A549 (cell line): ENCODE measurements around the gene HMOX1. TPM values are rescaled to one million over a fixed set of nuclear protein-coding genes. Genes with fewer than 3 reads are reported as not detected.

Experiments
- ATAC-seq, 2 experiments: fragments of 200-7000 bp in 1 of 2; fragments of >200 bp in 1 of 2; cut with Nextera tagmentation in 1 of 2; cut with Tn5 transposase in 1 of 2; 3 replicates each; pipeline versions ENCODE4 v1.8.0 to v1.9.1; 2018 to 2020; ENCODE audit warnings: mild to moderate bottlenecking in 1 of 2, moderate library complexity in 1 of 2
- CTCF ChIA-PET: fragments of 300-600 bp; sonication (Branson Sonifier 250); formaldehyde crosslinking; extraction: SDS; loops from one replicate; lab custom pipeline; 2021; ENCODE audit warnings: antibody characterized with exemption, inconsistent platforms; lab: Yijun Ruan, JAX
- POLR2A ChIA-PET: fragments of 350-600 bp; formaldehyde crosslinking; extraction: SDS; loops from one replicate; lab custom pipeline; 2021; ENCODE audit warnings: antibody characterized with exemption, inconsistent platforms; lab: Yijun Ruan, JAX
- DNase-seq, 2 experiments: peaks; one replicate each; pipeline versions ENCODE4 v3.0.0 to v3.0.0-alpha.2; 2011 to 2016; ENCODE audit warnings: low read depth in 1 of 2, low spot score in 1 of 2
- FAIRE-seq: peaks from 2 replicates; lab custom pipeline; 2011; peaks lifted over from hg19 to GRCh38; lab: Jason Lieb, UNC
- H3K27ac ChIP-seq, 2 experiments: fragments of >200 bp; sonication (Bioruptor Twin); formaldehyde crosslinking; 3 replicates each; pipeline ENCODE4 v1.5.1; 2016 to 2017
- H3K4me1 ChIP-seq: fragments of >200 bp; sonication (Bioruptor Twin); formaldehyde crosslinking; 3 replicates; pipeline ENCODE4 v1.6.1; 2016
- H3K4me2 ChIP-seq: fragments of >200 bp; sonication (Bioruptor Twin); formaldehyde crosslinking; 3 replicates; pipeline ENCODE4 v1.6.1; 2016
- H3K4me3 ChIP-seq: fragments of >200 bp; sonication (Bioruptor Twin); formaldehyde crosslinking; 3 replicates; pipeline ENCODE4 v1.5.1; 2016
- H3K9me3 ChIP-seq: fragments of >200 bp; sonication (Bioruptor Twin); formaldehyde crosslinking; 3 replicates; pipeline ENCODE4 v1.6.1; 2016
- BHLHE40 ChIP-seq: IDR thresholded peaks from 2 replicates; pipeline ENCODE4 v1.6.1; 2012; ENCODE audit warnings: low read depth, low read length, inconsistent platforms
- CEBPB ChIP-seq, 2 experiments: fragments of >200 bp in 1 of 2; sonication (Bioruptor Twin) in 1 of 2; formaldehyde crosslinking in 1 of 2; IDR thresholded peaks; 2 replicates each; pipeline ENCODE4 v1.6.1; 2012 to 2016
- CHD2 ChIP-seq: fragments of 150-350 bp; IDR thresholded peaks from 2 replicates; pipeline ENCODE4 v1.6.1; 2014; ENCODE audit warnings: low read length; ENCODE audit not compliant: partially characterized antibody
- EHF ChIP-seq: fragments of 250-450 bp; sonication (Bioruptor Pico); IDR thresholded peaks from 2 replicates; pipeline ENCODE4 v1.5.0; 2020; ENCODE audit warnings: mild to moderate bottlenecking
- FOSL2 ChIP-seq, 2 experiments: fragments of 450-650 bp in 1 of 2; fragments of >200 bp in 1 of 2; sonication (Bioruptor Twin) in 1 of 2; formaldehyde crosslinking; IDR thresholded peaks; 2 replicates each; pipeline versions ENCODE4 v1.5.0 to v1.6.1; 2016 to 2020; ENCODE audit warnings: mild to moderate bottlenecking in 1 of 2, moderate library complexity in 1 of 2
- HDAC2 ChIP-seq: fragments of 200-600 bp; sonication (generic); IDR thresholded peaks from 2 replicates; pipeline ENCODE4 v1.6.1; 2016
- HOXA7 ChIP-seq: fragments of 250-450 bp; sonication (Bioruptor Pico); IDR thresholded peaks from 2 replicates; pipeline ENCODE4 v1.5.0; 2020; ENCODE audit warnings: mild to moderate bottlenecking, moderate library complexity
- JUN ChIP-seq, 2 experiments: fragments of >200 bp; sonication (Bioruptor Twin); formaldehyde crosslinking; IDR thresholded peaks; 2 replicates in 1 of 2; 3 replicates in 1 of 2; pipeline ENCODE4 v1.6.1; 2016 to 2017
- JUNB ChIP-seq: fragments of >200 bp; sonication (Bioruptor Twin); formaldehyde crosslinking; IDR thresholded peaks from 2 replicates; pipeline ENCODE4 v1.6.1; 2016
- KDM1A ChIP-seq: fragments of 200-600 bp; sonication (generic); IDR thresholded peaks from 2 replicates; pipeline ENCODE4 v1.6.1; 2016; ENCODE audit warnings: low read depth, mild to moderate bottlenecking
- KDM5A ChIP-seq: fragments of 200-600 bp; sonication (generic); IDR thresholded peaks from 2 replicates; pipeline ENCODE4 v1.6.1; 2016; ENCODE audit warnings: antibody characterized with exemption, mild to moderate bottlenecking
- NPAS2 ChIP-seq: fragments of 250-450 bp; sonication (Bioruptor Pico); IDR thresholded peaks from 2 replicates; pipeline ENCODE4 v1.8.0; 2022; ENCODE audit warnings: mild to moderate bottlenecking, moderate library complexity, borderline replicate concordance
- NR3C1 ChIP-seq: fragments of >200 bp; sonication (Bioruptor Twin); formaldehyde crosslinking; IDR thresholded peaks from 3 replicates; pipeline ENCODE4 v1.6.1; 2017
- POLR2A ChIP-seq: IDR thresholded peaks from 2 replicates; pipeline ENCODE4 v1.6.1; 2012; ENCODE audit warnings: mild to moderate bottlenecking, low read length
- RFX5 ChIP-seq: fragments of 450-650 bp; IDR thresholded peaks from 2 replicates; pipeline ENCODE4 v1.7.1; 2014; ENCODE audit warnings: antibody characterized with exemption, mild to moderate bottlenecking, moderate library complexity
- TP53 ChIP-seq: fragments of 250-450 bp; sonication (Bioruptor Pico); IDR thresholded peaks from 2 replicates; pipeline ENCODE4 v1.5.0; 2021; ENCODE audit warnings: mild to moderate bottlenecking, moderate library complexity
- ZFP36 ChIP-seq: fragments of 450-650 bp; IDR thresholded peaks from 2 replicates; pipeline ENCODE4 v1.6.1; 2014; ENCODE audit warnings: borderline replicate concordance; ENCODE audit not compliant: partially characterized antibody
- ZNF302 ChIP-seq: fragments of 250-450 bp; sonication (Bioruptor Pico); IDR thresholded peaks from 2 replicates; pipeline ENCODE4 v1.9.0; 2021; ENCODE audit warnings: inconsistent platforms, mild to moderate bottlenecking, moderate library complexity
- WGBS: methylation state at CpG from one replicate; pipeline ENCODE4 v1.1.6; 2017; ENCODE audit errors: missing lambda C conversion rate; 5-methylcytosine and 5-hydroxymethylcytosine counted together
- polyA plus RNA-seq, 4 experiments: library from polyadenylated mRNA; depleted of rRNA in 3 of 4; stranded (reverse); fragments of >200 nt; fragmentation: RNase III in 1 of 4; extraction: RNeasy Plus Mini Kit Qiagen cat#74134 plus additional on column Dnase treatment in 1 of 4; gene quantifications; 2 replicates in 3 of 4; 3 replicates in 1 of 4; pipeline ENCODE4 v1.2.3, GENCODE V29; 2011 to 2017
- TF ChIP-seq, protein P1 (sequence below): fragments of >200 bp; sonication (Bioruptor Twin); formaldehyde crosslinking; IDR thresholded peaks from 3 replicates; pipeline ENCODE4 v1.5.1; 2016
- TF ChIP-seq, protein P2 (sequence below): fragments of 250-450 bp; sonication (Bioruptor Pico); IDR thresholded peaks from 2 replicates; pipeline ENCODE4 v1.5.0; 2020; ENCODE audit warnings: low read depth, mild to moderate bottlenecking, moderate library complexity
- TF ChIP-seq, protein P3 (sequence below): fragments of 450-650 bp; IDR thresholded peaks from 2 replicates; pipeline ENCODE4 v1.6.1; 2014; ENCODE audit warnings: antibody characterized with exemption
- TF ChIP-seq, protein P4 (sequence below): IDR thresholded peaks from 2 replicates; pipeline ENCODE4 v1.6.1; 2012
- TF ChIP-seq, protein P5 (sequence below): fragments of >200 bp; sonication (Bioruptor Twin); formaldehyde crosslinking; IDR thresholded peaks from 3 replicates; pipeline ENCODE4 v1.6.1; 2016

The HMOX1 gene
- polyA plus RNA-seq, 2 of the 4 experiments (the other 2 are of a cell fraction), result 97.7 to 506 TPM

DNA sequence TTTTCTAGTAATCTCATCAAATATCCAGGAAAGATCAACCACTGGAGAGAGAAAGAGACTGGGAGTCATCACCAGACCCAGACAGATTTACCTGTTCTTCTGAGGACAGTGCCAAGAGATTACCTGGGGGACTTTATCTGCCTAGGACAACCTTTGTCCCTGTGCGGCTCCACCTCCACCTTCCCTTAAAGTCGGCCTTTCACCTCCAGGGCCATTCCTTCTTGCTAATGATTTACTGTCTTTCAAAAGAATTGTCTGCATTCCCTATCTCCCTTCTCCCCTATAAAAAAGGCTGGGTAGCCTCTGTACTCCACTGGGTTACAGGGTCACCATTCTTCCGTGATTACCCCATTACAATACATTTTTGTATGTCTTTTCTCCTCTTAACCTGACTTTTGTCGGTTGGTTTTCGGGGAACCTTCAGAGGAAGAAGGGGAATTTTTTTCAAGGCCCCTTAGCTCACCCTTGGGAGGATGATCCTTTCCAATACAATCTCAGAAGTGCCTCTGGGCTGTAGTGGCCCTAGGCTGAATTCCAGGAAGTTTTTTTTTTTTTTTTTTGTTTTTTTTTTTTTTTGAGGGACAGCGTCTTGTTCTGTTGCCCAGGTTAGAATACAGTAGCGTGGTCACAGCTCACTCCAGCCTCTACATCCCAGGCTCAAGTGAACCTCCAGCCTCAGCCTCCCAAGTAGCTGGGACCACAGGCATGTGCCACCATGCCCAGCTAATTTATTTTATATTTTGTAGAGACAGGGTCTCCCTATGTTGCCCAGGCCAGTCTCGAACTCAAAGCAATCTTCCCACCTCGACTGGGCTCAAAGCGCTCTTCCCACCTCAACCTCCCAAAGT is 1.5 kb upstream of the HMOX1 start (continued):
- TF ChIP-seq JUNB, result no peak
- TF ChIP-seq, all 56 proteins: peak for 0

DNA sequence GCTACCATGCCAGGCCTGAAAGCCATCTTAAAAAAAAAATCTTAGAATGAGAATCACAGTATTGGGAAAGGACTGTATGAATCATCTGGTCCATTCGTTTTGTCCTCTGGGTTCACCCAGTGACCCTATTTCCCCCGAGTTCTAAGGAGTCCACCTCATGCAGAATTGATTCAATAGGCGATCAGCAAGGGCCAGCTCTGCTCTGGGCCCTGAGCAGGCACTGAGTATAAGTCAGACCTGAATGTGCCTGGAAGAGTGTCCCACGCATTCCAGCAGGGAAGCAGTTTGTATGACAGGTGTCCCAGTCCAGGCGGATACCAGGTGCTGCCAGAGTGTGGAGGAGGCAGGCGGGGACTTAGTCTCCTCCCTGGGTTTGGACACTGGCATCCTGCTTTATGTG is 883 bp upstream of the HMOX1 start:
- peak overlapping the region; percentile 79; the same call in 1 of the 3 replicates for H3K4me3 ChIP-seq
- POLR2A ChIA-PET, result interaction anchor here (1.2 to 2.1 kb wide), 4 partner anchors 8 to 29 kb away, joined by 5 to 20 read pairs (median 7); no protein-coding TSS in a partner anchor

DNA sequence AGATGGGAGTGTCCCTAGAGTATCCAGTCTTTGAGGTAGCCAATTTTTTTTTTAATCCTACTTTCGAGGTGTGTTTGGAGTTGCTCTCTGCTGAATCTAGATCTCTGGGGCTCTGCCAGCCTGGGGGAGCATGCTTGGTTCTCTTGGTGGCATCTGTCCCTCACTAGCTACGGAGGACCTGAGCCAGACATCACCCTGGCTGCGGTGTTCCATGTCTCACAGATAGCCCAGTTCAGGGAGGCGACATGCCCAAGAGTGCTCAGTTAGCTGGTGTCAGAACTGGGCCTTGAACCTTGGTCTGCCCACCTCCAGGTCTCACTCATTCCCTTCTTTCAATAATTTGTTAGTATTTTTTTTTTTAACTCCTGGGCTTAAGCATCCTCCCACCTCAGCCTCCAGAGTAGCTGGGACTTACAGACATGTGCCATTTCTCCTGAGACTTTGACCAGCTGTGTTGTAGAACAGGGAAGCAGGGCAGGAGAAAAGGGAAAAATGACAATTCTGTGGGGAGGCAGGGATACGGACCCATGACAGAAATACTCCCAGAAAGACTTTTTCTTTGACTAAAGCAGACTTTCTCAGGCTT is 621 bp downstream of the HMOX1 start:
- no peak for TF ChIP-seq ZNF302 (CRISPR knock-in tag)
- TF ChIP-seq, protein P1, sequence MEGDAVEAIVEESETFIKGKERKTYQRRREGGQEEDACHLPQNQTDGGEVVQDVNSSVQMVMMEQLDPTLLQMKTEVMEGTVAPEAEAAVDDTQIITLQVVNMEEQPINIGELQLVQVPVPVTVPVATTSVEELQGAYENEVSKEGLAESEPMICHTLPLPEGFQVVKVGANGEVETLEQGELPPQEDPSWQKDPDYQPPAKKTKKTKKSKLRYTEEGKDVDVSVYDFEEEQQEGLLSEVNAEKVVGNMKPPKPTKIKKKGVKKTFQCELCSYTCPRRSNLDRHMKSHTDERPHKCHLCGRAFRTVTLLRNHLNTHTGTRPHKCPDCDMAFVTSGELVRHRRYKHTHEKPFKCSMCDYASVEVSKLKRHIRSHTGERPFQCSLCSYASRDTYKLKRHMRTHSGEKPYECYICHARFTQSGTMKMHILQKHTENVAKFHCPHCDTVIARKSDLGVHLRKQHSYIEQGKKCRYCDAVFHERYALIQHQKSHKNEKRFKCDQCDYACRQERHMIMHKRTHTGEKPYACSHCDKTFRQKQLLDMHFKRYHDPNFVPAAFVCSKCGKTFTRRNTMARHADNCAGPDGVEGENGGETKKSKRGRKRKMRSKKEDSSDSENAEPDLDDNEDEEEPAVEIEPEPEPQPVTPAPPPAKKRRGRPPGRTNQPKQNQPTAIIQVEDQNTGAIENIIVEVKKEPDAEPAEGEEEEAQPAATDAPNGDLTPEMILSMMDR, result no peak
- no peak for TF ChIP-seq BHLHE40
- TF ChIP-seq, protein P2, sequence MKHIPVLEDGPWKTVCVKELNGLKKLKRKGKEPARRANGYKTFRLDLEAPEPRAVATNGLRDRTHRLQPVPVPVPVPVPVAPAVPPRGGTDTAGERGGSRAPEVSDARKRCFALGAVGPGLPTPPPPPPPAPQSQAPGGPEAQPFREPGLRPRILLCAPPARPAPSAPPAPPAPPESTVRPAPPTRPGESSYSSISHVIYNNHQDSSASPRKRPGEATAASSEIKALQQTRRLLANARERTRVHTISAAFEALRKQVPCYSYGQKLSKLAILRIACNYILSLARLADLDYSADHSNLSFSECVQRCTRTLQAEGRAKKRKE (CRISPR knock-in tag), result no peak
- no peak for TF ChIP-seq CHD2
- no peak for TF ChIP-seq KDM1A
- no peak for TF ChIP-seq HDAC2
- no peak for TF ChIP-seq TP53 (CRISPR knock-in tag)
- TF ChIP-seq NPAS2 (CRISPR knock-in tag), result no peak
- TF ChIP-seq HOXA7 (CRISPR knock-in tag), result no peak
- no peak for TF ChIP-seq KDM5A
- no peak for TF ChIP-seq EHF (CRISPR knock-in tag)
- TF ChIP-seq, protein P3, sequence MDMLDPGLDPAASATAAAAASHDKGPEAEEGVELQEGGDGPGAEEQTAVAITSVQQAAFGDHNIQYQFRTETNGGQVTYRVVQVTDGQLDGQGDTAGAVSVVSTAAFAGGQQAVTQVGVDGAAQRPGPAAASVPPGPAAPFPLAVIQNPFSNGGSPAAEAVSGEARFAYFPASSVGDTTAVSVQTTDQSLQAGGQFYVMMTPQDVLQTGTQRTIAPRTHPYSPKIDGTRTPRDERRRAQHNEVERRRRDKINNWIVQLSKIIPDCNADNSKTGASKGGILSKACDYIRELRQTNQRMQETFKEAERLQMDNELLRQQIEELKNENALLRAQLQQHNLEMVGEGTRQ, result no peak
- no peak for TF ChIP-seq ZFP36
- POLR2A ChIA-PET, result interaction anchor here (0.6 to 2.1 kb wide), 6 partner anchors 9 to 30 kb away, joined by 3 to 20 read pairs (median 4); no protein-coding TSS in a partner anchor
- Histone ChIP-seq H3K27ac (peak overlapping the region; percentile 95 to 99), H3K4me2 (peak overlapping the region; percentile 92), H3K4me3 (peak overlapping the region; percentile 79), H3K9me3 (no peaks in the 10 kb centered on the region), H3K4me1 (peaks cover 65% of the 10 kb centered on the region)
- DNase-seq (no peak), ATAC-seq (peak; percentile 9 to 15; a peak in 4 of 6 replicates), FAIRE-seq (no peak)
- 7% methylated on average over 5 of the region's 5 CpGs for WGBS
- CTCF ChIA-PET, result interaction anchor here (0.7 to 4.1 kb wide), 9 partner anchors 10 to 903 kb away, joined by 3 to 17 read pairs (median 4); no protein-coding TSS in a partner anchor

More for the DNA sequence above, 883 bp upstream of the HMOX1 start:
- TF ChIP-seq FOSL2 (IDR thresholded peaks at IDR 0.05), result no peak
- peak; percentile 32 for TF ChIP-seq FOSL2 (CRISPR knock-in tag; IDR thresholded peaks at IDR 0.05)
- TF ChIP-seq NPAS2 (CRISPR knock-in tag), result no peak
- TF ChIP-seq, protein P4, sequence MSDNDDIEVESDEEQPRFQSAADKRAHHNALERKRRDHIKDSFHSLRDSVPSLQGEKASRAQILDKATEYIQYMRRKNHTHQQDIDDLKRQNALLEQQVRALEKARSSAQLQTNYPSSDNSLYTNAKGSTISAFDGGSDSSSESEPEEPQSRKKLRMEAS, result peak; percentile 24; the same call in 1 of the 2 replicates
- no peak for TF ChIP-seq POLR2A
- TF ChIP-seq RFX5, result no peak
- no peak for TF ChIP-seq JUN (IDR thresholded peaks at IDR 0.05)
- TF ChIP-seq, protein P5, sequence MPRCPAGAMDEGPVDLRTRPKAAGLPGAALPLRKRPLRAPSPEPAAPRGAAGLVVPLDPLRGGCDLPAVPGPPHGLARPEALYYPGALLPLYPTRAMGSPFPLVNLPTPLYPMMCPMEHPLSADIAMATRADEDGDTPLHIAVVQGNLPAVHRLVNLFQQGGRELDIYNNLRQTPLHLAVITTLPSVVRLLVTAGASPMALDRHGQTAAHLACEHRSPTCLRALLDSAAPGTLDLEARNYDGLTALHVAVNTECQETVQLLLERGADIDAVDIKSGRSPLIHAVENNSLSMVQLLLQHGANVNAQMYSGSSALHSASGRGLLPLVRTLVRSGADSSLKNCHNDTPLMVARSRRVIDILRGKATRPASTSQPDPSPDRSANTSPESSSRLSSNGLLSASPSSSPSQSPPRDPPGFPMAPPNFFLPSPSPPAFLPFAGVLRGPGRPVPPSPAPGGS, result no peak
- TF ChIP-seq NR3C1, result no peak
- TF ChIP-seq CEBPB (IDR thresholded peaks at IDR 0.05), result 0 out of 4 replicates have a peak, but pooled peaks of 1 of the 2 experiments have one; percentile 20
- TF ChIP-seq, all 56 proteins: peak for 3
- CTCF ChIA-PET, result interaction anchor here (0.6 to 4.1 kb wide), 4 partner anchors 21 to 653 kb away, joined by 3 to 17 read pairs (median 4); no protein-coding TSS in a partner anchor
- Histone ChIP-seq H3K4me1 (peaks cover 68% of the 10 kb centered on the region), H3K4me2 (peak overlapping the region; percentile 92), H3K27ac (peak overlapping the region; percentile 95 to 99), H3K9me3 (no peaks in the 10 kb centered on the region)
- WGBS, result 63% methylated on average over 6 of the region's 6 CpGs
- ATAC-seq (no peak), DNase-seq (no peak), FAIRE-seq (no peak)
